Mononuclear cell (primary cell): Measurements from ENCODE around the gene MST1. TPM values are rescaled to one million over a fixed set of nuclear protein-coding genes. Genes with fewer than 3 reads are reported as not detected.

Source experiments
- H3K27me3 ChIP-seq: 2 replicates; pipeline ENCODE4 v1.6.0; 2011; ENCODE audit warnings: low read length, control low read depth; ENCODE audit not compliant: insufficient read depth
- H3K4me1 ChIP-seq: 2 replicates; pipeline ENCODE4 v1.5.1; 2011; ENCODE audit warnings: mild to moderate bottlenecking, low read length, control low read depth; ENCODE audit not compliant: insufficient read depth
- H3K4me3 ChIP-seq: 2 replicates; pipeline ENCODE4 v1.5.1; 2011; ENCODE audit warnings: mild to moderate bottlenecking, low read length, moderate library complexity
- H3K9me3 ChIP-seq: 2 replicates; pipeline ENCODE4 v1.5.1; 2011; ENCODE audit warnings: low read depth, mild to moderate bottlenecking, control low read depth, low read length
- total RNA-seq: library from RNA; depleted of rRNA; stranded (reverse); fragments of >200 nt; gene quantifications from one replicate; pipeline ENCODE4 v1.2.3, GENCODE V29; 2012

Gene MST1
- total RNA-seq, 1 donor, result 2.1 TPM

- peaks cover 3% of the 10 kb centered on the region for H3K4me1 ChIP-seq
- H3K9me3 ChIP-seq, result no peaks in the 10 kb centered on the region
These were observed 7.7 kb downstream of the MST1 start for GRCh38 chr3:49681543-49681942.

GRCh38 chr3:49681232-49681522 lies 8.1 kb downstream of the MST1 start:
- H3K27me3 ChIP-seq, result no peaks in the 10 kb centered on the region
- H3K4me3 ChIP-seq, result no peak overlapping the region
- H3K9me3 ChIP-seq, result no peaks in the 10 kb centered on the region
- H3K4me1 ChIP-seq, result no peaks in the 10 kb centered on the region

More at GRCh38 chr3:49681543-49681942, 7.7 kb downstream of the MST1 start:
- Histone ChIP-seq H3K27me3 (no peaks in the 10 kb centered on the region), H3K4me3 (no peak overlapping the region)

DNA sequence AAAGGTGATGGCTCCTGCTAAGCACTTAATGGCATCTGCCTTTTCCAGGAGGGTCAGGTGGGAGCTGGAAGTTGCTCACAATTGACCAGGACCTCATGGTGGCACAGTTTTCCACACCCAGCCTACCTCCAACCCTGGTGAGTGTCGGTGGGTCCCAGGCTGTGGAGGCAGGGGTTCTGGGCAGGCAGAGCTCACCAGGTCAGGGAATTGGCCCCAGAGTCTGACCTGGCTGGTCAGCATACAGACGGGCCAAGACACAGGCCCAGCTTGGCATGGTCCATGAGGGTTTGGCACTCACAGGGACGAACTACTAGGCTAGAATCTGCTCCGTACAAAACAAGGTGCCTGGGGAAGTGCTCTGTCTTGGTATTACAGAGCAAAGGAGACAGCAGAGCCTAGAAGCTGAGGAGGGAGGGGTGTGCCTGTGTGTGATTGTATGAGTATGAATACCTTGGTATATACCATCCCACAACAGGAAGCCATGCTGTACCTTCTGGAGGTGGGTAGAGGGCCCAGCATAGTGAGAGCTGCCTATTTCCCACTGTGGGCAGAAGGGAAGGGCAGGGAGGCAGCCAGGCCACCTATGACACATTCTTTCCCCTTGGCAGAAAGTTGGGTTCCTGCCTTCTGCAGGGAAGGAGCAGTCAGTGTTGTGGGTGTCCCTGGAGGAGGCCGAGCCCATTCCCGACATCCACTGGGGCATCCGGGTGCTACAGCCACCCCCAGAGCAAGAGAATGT lies 8.6 kb downstream of the MST1 start:
- Histone ChIP-seq H3K4me1 (peaks cover 1% of the 10 kb centered on the region), H3K27me3 (no peaks in the 10 kb centered on the region), H3K4me3 (no peak overlapping the region), H3K9me3 (no peaks in the 10 kb centered on the region)

DNA sequence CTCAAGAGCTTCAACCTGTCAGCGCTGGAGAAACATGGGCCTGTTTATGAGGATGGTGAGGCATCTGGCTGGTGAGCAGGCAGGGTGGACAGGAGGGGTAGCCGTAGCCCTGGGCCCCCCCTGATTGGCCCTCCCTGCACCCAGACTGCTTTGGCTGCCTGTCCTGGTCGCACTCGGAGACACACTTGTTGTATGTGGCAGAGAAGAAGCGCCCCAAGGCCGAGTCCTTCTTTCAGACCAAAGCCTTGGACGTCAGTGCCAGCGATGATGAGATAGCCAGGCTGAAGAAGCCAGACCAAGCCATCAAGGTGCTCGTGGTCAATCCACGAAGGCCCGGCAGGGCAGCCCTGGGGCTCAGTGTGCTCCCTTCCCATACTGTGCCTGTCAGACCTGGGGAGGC lies 13.4 kb downstream of the MST1 start:
- H3K4me3 ChIP-seq, result no peak overlapping the region
- H3K27me3 ChIP-seq, result no peaks in the 10 kb centered on the region
- H3K9me3 ChIP-seq, result no peaks in the 10 kb centered on the region

GRCh38 chr3:49674497-49674983 lies 14.7 kb downstream of the MST1 start:
- no peaks in the 10 kb centered on the region for H3K9me3 ChIP-seq
- H3K4me1 ChIP-seq, result peaks cover 26% of the 10 kb centered on the region
- H3K4me3 ChIP-seq, result peak overlapping the region; percentile 78
- H3K27me3 ChIP-seq, result no peaks in the 10 kb centered on the region

More for the DNA sequence above, 13.4 kb downstream of the MST1 start:
- peaks cover 26% of the 10 kb centered on the region for H3K4me1 ChIP-seq

GRCh38 chr3:49673715-49674496 lies 15.4 kb downstream of the MST1 start, which contains the start of gene APEH:
Gene APEH (plus strand): TSS chr3:49674351. CDS start chr3:49674402, 51 bp downstream.
- Histone ChIP-seq H3K4me3 (peak within 1 kb of the TSS; percentile 78), H3K9me3 (no peaks in the 10 kb centered on the region), H3K4me1 (peaks cover 26% of the 10 kb centered on the region)

DNA sequence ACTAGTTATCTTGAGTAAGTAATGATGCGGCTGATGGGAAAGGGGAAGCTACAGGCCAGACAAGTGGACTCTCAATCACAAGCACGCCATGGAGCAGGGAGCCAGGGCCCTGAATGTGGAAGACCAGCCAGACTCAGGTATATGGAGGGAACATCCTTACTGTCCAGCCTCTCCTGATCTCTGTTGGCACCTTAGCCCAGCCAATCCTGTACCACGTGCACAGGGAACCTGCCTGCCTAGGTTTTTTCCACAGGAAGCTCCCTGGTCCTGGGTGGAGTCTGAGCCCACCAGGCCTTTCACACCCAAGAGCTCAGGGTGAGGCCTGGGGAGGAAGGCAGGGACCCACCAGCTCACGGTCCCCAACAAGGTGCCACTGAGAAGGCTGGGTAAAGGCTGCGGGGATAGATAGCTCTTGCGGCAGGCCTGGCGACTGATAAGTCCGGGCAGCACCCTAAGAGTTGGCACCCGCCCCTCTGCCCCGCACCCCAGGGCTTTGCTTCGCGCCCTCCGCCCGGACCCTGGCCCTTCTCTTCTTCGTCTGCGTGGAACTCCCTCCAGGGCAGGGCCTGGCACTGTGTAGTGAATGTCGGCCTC lies 16.1 kb downstream of the MST1 start:
- Histone ChIP-seq H3K4me1 (peaks cover 26% of the 10 kb centered on the region), H3K4me3 (peak overlapping the region; percentile 78), H3K27me3 (no peaks in the 10 kb centered on the region), H3K9me3 (no peaks in the 10 kb centered on the region)

More at GRCh38 chr3:49673715-49674496, 15.4 kb downstream of the MST1 start, which contains the start of gene APEH:
- no peaks in the 10 kb centered on the region for H3K27me3 ChIP-seq

DNA sequence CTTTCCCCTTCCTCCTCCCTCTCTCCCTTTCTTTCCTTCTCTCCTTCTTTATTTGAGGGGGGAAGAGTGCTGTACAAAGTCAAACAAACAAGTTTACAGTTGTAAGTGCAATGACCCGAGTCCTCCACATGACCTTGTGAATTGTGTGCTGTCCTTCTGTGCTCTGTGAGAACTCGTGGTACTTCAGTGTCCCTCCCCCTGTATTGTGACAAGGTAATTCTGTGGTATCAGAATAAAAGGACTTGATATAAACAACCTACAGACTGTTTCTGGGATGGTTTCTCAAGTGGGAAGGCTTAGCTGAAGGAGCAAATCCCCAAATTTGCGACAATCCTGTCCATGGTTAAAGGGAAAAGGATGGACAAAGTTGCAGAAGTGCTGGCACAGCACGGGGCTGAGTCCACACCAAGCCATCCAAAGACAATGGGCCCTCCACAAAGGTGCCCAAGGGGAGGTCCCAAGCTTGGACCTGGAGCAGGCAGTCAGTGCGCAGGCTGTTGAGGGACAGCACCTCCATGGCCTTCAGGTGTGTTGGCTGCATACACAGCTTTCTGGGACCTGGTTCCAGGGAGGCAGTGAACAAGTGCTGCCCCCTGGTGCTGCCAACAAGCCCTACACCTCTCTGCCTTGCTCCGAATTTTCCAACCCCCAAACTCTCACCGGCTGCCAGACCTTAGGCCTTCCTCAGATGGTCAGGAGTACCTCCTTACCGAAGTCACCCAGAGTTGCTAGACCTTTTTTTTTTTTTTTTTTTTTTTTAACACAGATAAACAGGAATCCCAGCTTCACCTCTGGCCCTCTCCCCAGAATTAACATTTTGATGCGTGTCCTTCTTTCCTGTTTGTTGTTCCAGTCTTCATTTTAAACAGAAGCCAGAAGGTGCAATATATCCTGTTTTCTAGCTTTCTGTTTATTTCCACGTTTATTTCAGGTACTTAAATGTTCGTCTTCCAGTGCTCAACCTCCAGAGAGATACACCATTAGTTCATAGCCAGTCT lies 17.7 kb downstream of the MST1 start:
- Histone ChIP-seq H3K27me3 (no peaks in the 10 kb centered on the region), H3K9me3 (no peaks in the 10 kb centered on the region), H3K4me1 (peaks cover 26% of the 10 kb centered on the region), H3K4me3 (no peak overlapping the region)

DNA sequence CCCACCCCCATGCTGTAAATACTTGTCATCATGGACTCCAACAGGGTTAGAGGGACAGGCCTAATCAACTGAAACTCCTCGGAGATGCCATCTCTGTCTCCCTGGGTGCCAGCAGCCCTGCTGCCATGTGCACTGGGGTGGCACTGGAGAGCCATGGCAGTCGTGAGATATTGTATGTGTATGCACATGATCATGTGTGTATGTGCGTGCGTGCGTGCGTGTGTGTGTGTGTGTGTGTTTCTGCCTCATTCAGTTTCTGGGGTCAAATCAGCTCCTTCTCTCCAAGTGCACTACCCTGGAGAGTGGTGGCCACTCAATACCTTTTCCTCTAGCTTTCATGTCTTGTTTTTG lies 18.4 kb downstream of the MST1 start:
- Histone ChIP-seq H3K4me3 (no peak overlapping the region), H3K9me3 (no peaks in the 10 kb centered on the region), H3K4me1 (peaks cover 26% of the 10 kb centered on the region), H3K27me3 (no peaks in the 10 kb centered on the region)

- peaks cover 13% of the 10 kb centered on the region for H3K4me1 ChIP-seq
- H3K4me3 ChIP-seq, result no peak overlapping the region
- no peaks in the 10 kb centered on the region for H3K9me3 ChIP-seq
- no peaks in the 10 kb centered on the region for H3K27me3 ChIP-seq
These were observed 19.9 kb downstream of the MST1 start for GRCh38 chr3:49669352-49669751.

DNA sequence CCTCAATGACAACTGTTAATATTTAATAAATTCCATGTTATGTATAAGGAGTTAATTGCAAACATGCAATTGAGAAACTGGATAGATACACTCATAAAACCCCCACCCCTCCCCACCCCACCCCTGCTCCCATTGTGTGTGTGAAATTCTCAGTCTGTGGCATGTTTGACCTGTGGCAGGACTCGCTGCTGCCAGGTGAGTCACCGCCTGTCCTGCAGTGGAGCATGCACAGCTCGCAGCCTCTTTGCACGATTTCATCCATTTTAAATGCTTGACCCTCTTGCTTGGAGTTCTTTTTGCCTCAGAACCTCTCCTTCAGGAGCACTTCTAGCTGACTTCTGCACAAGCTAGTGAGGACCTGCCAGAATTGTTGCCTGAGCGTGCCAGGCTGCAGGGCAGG lies 20.4 kb downstream of the MST1 start:
- Histone ChIP-seq H3K4me1 (peaks cover 13% of the 10 kb centered on the region), H3K4me3 (no peak overlapping the region), H3K9me3 (no peaks in the 10 kb centered on the region), H3K27me3 (no peaks in the 10 kb centered on the region)

DNA sequence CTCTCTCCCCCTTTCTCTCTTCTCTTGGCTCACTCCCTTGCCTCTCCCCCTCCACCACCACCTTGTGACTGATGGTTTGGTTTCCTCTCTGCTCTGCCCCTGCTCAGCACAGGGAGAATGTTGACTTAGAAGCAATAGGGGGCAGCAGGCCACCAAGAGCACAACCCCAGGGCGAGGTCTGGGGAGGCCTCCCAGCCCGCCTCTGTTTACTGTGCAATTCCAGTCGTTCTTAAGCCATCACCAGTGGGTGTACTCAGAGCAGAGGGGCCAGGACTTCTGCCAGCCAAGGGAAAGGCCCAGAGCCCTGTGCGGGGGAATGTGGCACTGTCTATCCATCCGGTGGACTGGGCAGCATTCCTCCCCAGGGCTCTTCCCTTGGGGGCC lies 20.9 kb downstream of the MST1 start:
- Histone ChIP-seq H3K27me3 (no peaks in the 10 kb centered on the region), H3K9me3 (no peaks in the 10 kb centered on the region), H3K4me3 (no peak overlapping the region), H3K4me1 (peaks cover 10% of the 10 kb centered on the region)

DNA sequence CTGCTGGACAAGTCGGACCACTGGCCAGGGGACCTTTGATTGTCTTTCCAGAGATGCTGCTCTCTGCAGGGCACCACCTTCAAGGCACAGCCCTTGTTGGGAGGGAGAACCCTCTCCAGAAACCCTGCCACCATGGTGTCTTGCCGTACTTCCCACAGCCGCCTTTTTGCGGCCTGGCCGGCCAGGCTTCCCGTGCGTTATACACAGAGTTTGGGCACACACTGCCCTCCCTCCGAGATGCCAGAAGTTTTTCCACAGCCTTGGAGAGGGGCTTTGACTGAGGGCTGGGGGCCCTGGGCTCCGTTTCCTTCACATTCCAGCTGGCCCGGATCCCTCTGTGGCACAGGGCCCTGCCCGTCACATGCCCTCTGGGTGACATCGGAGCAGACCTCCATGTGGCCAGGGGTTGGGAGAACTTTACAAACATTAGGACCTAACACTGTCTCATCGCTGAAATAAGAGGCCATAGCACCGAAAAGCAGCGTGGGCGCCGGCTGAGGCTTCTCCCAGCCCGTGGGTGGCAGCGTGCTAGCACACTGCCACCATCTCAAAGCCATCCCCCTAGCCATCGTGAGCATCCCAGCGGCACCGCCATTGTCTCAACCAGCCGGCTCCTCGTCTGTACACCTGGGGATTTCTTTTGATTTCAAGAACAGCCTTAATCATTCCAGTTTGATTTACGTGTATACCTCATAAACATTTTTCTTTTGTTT lies 21.4 kb downstream of the MST1 start:
- Histone ChIP-seq H3K9me3 (no peaks in the 10 kb centered on the region), H3K4me1 (peaks cover 4% of the 10 kb centered on the region), H3K27me3 (no peaks in the 10 kb centered on the region), H3K4me3 (no peak overlapping the region)

GRCh38 chr3:49666592-49666991 lies 22.7 kb downstream of the MST1 start:
- peaks cover under 1% of the 10 kb centered on the region for H3K4me1 ChIP-seq
- H3K9me3 ChIP-seq, result no peaks in the 10 kb centered on the region
- H3K27me3 ChIP-seq, result no peaks in the 10 kb centered on the region
- H3K4me3 ChIP-seq, result no peak overlapping the region
